PFSK-1 (cell line): ENCODE results near the gene UBL4A.

Experiments used
- POLR2AphosphoS5 ChIP-seq: IDR thresholded peaks from 2 replicates; pipeline ENCODE4 v1.6.1; 2012; ENCODE audit warnings: low read depth, mild to moderate bottlenecking, control low read depth, low read length, moderate library complexity
- REST ChIP-seq, 2 experiments: IDR thresholded peaks; 2 replicates each; pipeline versions ENCODE4 v1.6.1 to v1.8.0; 2011 to 2012; ENCODE audit warnings: low read depth in 2 of 2, low read length in 2 of 2, control low read depth in 1 of 2, inconsistent platforms in 1 of 2, mild to moderate bottlenecking in 1 of 2, moderate library complexity in 1 of 2; ENCODE audit not compliant: insufficient read depth in 1 of 2
- SIN3A ChIP-seq: IDR thresholded peaks from 2 replicates; pipeline ENCODE4 v1.6.1; 2012; ENCODE audit warnings: mild to moderate bottlenecking, low read length, moderate library complexity, borderline replicate concordance; ENCODE audit not compliant: insufficient read depth
- TAF1 ChIP-seq: IDR thresholded peaks from 2 replicates; pipeline ENCODE4 v1.6.1; 2012; ENCODE audit warnings: low read length, control low read depth, borderline replicate concordance; ENCODE audit not compliant: insufficient read depth

GRCh38 chrX:154435171-154435733 is 51.2 kb downstream of the UBL4A start:
- TF ChIP-seq REST (IDR thresholded peaks at IDR 0.05; ENCODE audit: insufficient read depth in 1 of 2, low read depth in 2 of 2, low read length in 2 of 2) (no peak), SIN3A (no peak), POLR2AphosphoS5 (no peak), TAF1 (no peak)
